Heart right ventricle (tissue), 16 donors: ENCODE measurements around the gene CAPSL. TPM values are rescaled to one million over a fixed set of nuclear protein-coding genes. Genes with fewer than 3 reads are reported as not detected.
"Not testable (repeated sequence)": the region's sequence is repeated elsewhere in the genome, so short reads cannot be mapped to it uniquely, and the experiment has no call there.

Experiments
- ATAC-seq, 8 donors: fragments of 200-7000 bp; cut with Tn5 transposase; one replicate each; pipeline ENCODE4 v1.9.1; 2020; ENCODE audit warnings: mild to moderate bottlenecking in 8 of 8, moderate library complexity in 8 of 8, moderate number of reproducible peaks in 1 of 8
- DNase-seq, 2 donors: peaks; one replicate each; pipeline ENCODE4 v3.0.0-alpha.2; 2020
- H3K27ac ChIP-seq, 10 donors: fragments of 200-600 bp; sonication (generic) in 2 of 10; one replicate each; pipeline versions ENCODE4 v1.5.0 to v1.8.0; 2020 to 2022; ENCODE audit warnings: mild to moderate bottlenecking in 3 of 10
- H3K27me3 ChIP-seq, 7 donors: fragments of 200-600 bp; one replicate each; pipeline ENCODE4 v1.8.0; 2021 to 2022; ENCODE audit warnings: mild to moderate bottlenecking in 2 of 7
- H3K36me3 ChIP-seq, 9 donors: fragments of 200-600 bp; sonication (generic) in 1 of 9; one replicate each; pipeline versions ENCODE4 v1.5.0 to v1.8.0; 2020 to 2022; ENCODE audit warnings: mild to moderate bottlenecking in 2 of 9
- H3K4me1 ChIP-seq, 9 donors: fragments of 200-600 bp; sonication (generic) in 1 of 9; one replicate each; pipeline versions ENCODE4 v1.5.0 to v1.8.0; 2020 to 2022; ENCODE audit warnings: mild to moderate bottlenecking in 4 of 9
- H3K4me3 ChIP-seq, 10 donors: fragments of 200-600 bp; sonication (generic) in 2 of 10; one replicate each; pipeline versions ENCODE4 v1.5.0 to v1.8.0; 2020 to 2022; ENCODE audit warnings: mild to moderate bottlenecking in 7 of 10, moderate library complexity in 2 of 10
- H3K9me3 ChIP-seq, 11 donors: fragments of 200-600 bp in 10 of 11; sonication (generic) in 2 of 11; one replicate each; pipeline versions ENCODE4 v1.5.0 to v1.8.0; 2013 to 2022; ENCODE audit warnings: mild to moderate bottlenecking in 2 of 11, control low read depth in 1 of 11, moderate library complexity in 1 of 11
- CTCF ChIP-seq, 9 donors: fragments of 200-600 bp; sonication (generic) in 2 of 9; IDR thresholded peaks; one replicate each; pipeline versions ENCODE4 v1.5.0 to v1.8.0; 2021 to 2022; ENCODE audit warnings: antibody characterized with exemption in 9 of 9, mild to moderate bottlenecking in 5 of 9, moderate library complexity in 1 of 9
- WGBS, 2 donors: extraction: QIAGEN DNeasy Blood & Tissue Kit; methylation state at CpG; one replicate each; pipeline ENCODE4 v1.1.7; 2013; ENCODE audit warnings: inconsistent platforms in 1 of 2; 5-methylcytosine and 5-hydroxymethylcytosine counted together
- intact Hi-C, 10 donors: fragments of 100-400 bp; cut with DNase I; formaldehyde crosslinking; loops; one replicate each; pipeline versions ENCODE4 v1.11.1 to v1.14.2; 2022
- long read RNA-seq, 3 donors: library from polyadenylated mRNA; unstranded; transcript quantifications; one replicate each; pipeline ENCODE4 v2.0.0, GENCODE V29; 2020 to 2021
- polyA plus RNA-seq, 2 donors: library from polyadenylated mRNA; stranded (reverse); fragments of 200-250 nt; gene quantifications; one replicate each; pipeline ENCODE4 v1.2.3, GENCODE V29; 2013
- total RNA-seq, 10 donors: library from RNA; stranded (reverse); fragmentation: NEBNext Ultra II Directional in 3 of 10; extraction: Animal tissue kit (Norgen Biotek cat#: 25700) in 3 of 10; gene quantifications; one replicate each; pipeline versions ENCODE4 v1.2.1 to v1.2.4, GENCODE V29; 2021 to 2023
- donor health status: Arrhythmogenic right ventricular cardiomyopathy.
- donor health status: ischemic (EF 13 %, LVEDD 7.1; RV severe dilation, severe dysfunction).
- donor health status: healthy with polysubstance abuse.
- donor health status: DM: no; HTN: yes; CAD: no.
- donor health status: DM: no; HTN: no; CAD: no.
- donor health status: ischemic (EF 25% LVEDD 6.9; RV normal size, moderate dysfunction).
- donor health status: ischemic (EF 25% LVEDD 5.7; RV mildly dilated, moderate dysfunction).
- donor health status: healthy.
- donor health status: DM: yes; HTN: yes; CAD: no.
- donor health status: Ischemic cardiomyopathy.
- donor health status: ischemic (EF 35%, LVEDD 5.7; RV mildly dilated, moderate dysfunction).
- donor health status: nonischemic (EF 11% LVEDD 7.7; RV severe dilation, severe dysfunction).
- donor health status: DM: yes; HTN: yes; CAD: no.
- donor health status: PGD.
- donor health status: ischemic (EF 29% LVEDD 5.4; RV normal size, mild dysfunction).
- donor health status: nonischemic (EF 23%, LVEDD 6.1; RV moderate dilation, normal function).

CAPSL gene
- total RNA-seq (not detected), polyA plus RNA-seq (not detected)
- long read RNA-seq, donor 1 = 0 reads
- long read RNA-seq, donor 2 = 0 reads
- long read RNA-seq, donor 3 = 0 reads

- Histone ChIP-seq H3K27ac (no peak within 1 kb of the TSS), H3K4me1 (no peaks in the 10 kb centered on the region), H3K27me3 (peaks cover 0 to 21% (median 0%) of the 10 kb centered on the region in 7 donors), H3K9me3 (no peaks in the 10 kb centered on the region), H3K4me3 (no peak within 1 kb of the TSS), H3K36me3 (no peaks in the 10 kb centered on the region)
- DNase-seq (peak in 1 of 2 donors; percentile 19), ATAC-seq (no peak)
- 41 to 46% methylated on average over 2 of the region's 2 CpGs for WGBS, 2 donors
- TF ChIP-seq CTCF (IDR thresholded peaks at IDR 0.05) = no peak
- intact Hi-C loops = no loop called here
These were observed at the start of gene CAPSL for GRCh38 chr5:35938568-35939227. TSS of gene CAPSL (minus strand) at chr5:35938622. CDS start at chr5:35921120, 17,502 bp downstream.

- Histone ChIP-seq H3K9me3 (peaks cover 0 to 2% (median 0%) of the 10 kb centered on the region in 11 donors), H3K4me1 (no peaks in the 10 kb centered on the region), H3K36me3 (no peaks in the 10 kb centered on the region), H3K27me3 (peaks cover 0 to 16% (median 14%) of the 10 kb centered on the region in 7 donors), H3K4me3 (no peak overlapping the region), H3K27ac (no peak overlapping the region)
- intact Hi-C loops = no loop called here
- WGBS, 2 donors = 51 to 52% methylated on average over 3 of the region's 3 CpGs
- DNase-seq (no peak), ATAC-seq (no peak)
- TF ChIP-seq CTCF (IDR thresholded peaks at IDR 0.05) = no peak
These were observed 49.4 kb upstream of the CAPSL start for GRCh38 chr5:35987776-35988175.

DNA sequence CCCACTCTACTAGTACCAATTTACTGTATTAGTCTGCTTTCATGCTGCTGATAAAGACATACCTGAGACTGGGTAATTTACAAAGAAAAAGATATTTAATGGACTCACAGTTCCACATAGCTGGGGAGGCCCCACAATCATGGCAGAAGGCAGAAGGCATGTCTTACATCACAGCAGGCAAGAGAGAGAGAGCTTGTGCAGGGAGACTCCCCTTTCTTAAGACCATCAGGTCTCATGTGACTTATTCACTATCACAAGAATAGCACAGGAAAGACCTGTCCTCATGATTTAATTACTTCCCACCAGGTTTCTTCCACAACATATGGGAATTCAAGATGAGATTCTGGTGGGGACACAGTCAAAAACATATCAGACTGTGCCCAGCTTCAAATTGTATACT, 41.3 kb upstream of the CAPSL start:
- H3K4me1 ChIP-seq = no peaks in the 10 kb centered on the region
- H3K36me3 ChIP-seq = no peaks in the 10 kb centered on the region
- no peak for TF ChIP-seq CTCF (IDR thresholded peaks at IDR 0.05)
- no peak overlapping the region for H3K27ac ChIP-seq
- H3K4me3 ChIP-seq = no peak overlapping the region
- ATAC-seq (no peak), DNase-seq (no peak)
- intact Hi-C loops = no loop called here
- peaks cover 0 to 17% (median 0%) of the 10 kb centered on the region in 11 donors for H3K9me3 ChIP-seq
- no peaks in the 10 kb centered on the region for H3K27me3 ChIP-seq

DNA sequence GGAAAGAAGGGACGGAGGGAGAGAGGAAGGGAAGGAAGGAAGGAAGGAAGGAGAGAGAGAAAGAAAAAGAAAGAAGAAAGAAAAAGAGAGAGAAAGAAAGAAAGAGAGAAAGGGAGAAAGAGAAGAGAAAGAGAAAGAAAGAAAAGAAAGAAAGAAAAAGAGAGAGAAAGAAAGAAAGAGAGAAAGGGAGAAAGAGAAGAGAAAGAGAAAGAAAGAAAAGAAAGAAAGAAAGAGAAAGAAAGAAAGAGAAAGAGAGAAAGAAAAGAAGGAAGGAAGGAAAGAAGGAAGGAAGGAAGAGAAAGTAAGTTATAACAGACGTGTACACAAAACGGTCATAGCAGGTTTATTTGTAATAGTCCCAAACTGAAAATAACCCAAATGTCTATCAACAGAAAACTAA, 38.4 kb upstream of the CAPSL start:
- H3K4me1 ChIP-seq, ATAC-seq, H3K27me3 ChIP-seq, intact Hi-C loops, H3K36me3 ChIP-seq, H3K27ac ChIP-seq, DNase-seq, H3K4me3 ChIP-seq: not testable (repeated sequence)
- peaks cover 0 to 13% (median 0%) of the 10 kb centered on the region in 11 donors for H3K9me3 ChIP-seq
- WGBS, 2 donors = 55 to 68% methylated on average over 3 of the region's 3 CpGs

DNA sequence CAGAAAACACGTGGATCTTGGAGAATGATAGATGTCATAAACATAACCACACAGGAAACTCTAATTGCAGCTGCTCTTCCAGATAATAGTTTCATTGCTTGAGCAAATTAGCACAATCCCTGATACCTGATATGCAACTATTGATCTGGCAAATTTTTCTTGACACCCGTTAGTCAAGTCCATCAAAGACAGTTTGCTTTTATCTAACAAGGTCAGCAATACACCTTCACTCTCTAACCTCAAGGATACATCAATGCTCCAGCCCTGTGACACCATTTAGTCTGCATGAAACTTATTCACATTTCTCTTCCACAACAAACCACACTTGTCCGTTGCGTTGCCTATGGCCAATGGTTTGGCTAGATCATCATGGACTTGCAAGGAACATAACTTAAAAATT, 36.1 kb upstream of the CAPSL start:
- H3K36me3 ChIP-seq = no peaks in the 10 kb centered on the region
- no peak overlapping the region for H3K4me3 ChIP-seq
- ATAC-seq (no peak), DNase-seq (no peak)
- H3K9me3 ChIP-seq = peaks cover 0 to 6% (median 0%) of the 10 kb centered on the region in 11 donors
- H3K4me1 ChIP-seq = no peaks in the 10 kb centered on the region
- no peak for TF ChIP-seq CTCF (IDR thresholded peaks at IDR 0.05)
- H3K27ac ChIP-seq = no peak overlapping the region
- WGBS, 2 donors = 76 to 78% methylated on average over 4 of the region's 4 CpGs
- peaks cover 0 to 3% (median 0%) of the 10 kb centered on the region in 7 donors for H3K27me3 ChIP-seq
- intact Hi-C loops = no loop called here
